NCI-H1105 treated with DMSO at 0.1 percent for 48 hours (cell line): ENCODE results near the gene MRM3.
"Not testable (repeated sequence)": the region's sequence is repeated elsewhere in the genome, so short reads cannot be mapped to it uniquely, and the experiment has no call there.

ENCODE experiments used
- DNase-seq: peaks from one replicate; lab custom pipeline; 2025; lab: John Stamatoyannopoulos, UW

MRM3 gene

GRCh38 chr17:781805-782731 lies at the start of gene MRM3, which contains the start of gene GLOD4:
Gene MRM3 (plus strand): TSS chr17:782353. CDS start chr17:782379, 26 bp downstream.
Gene GLOD4 (minus strand): TSS chr17:782280. CDS start chr17:782255, 25 bp downstream.
- peak; percentile 59 for DNase-seq

GRCh38 chr17:732902-733720 lies 49.0 kb upstream of the MRM3 start:
- DNase-seq = no peak

GRCh38 chr17:733743-734142 lies 48.4 kb upstream of the MRM3 start:
- no peak for DNase-seq

- no peak for DNase-seq
Measured at GRCh38 chr17:737561-738113, 44.5 kb upstream of the MRM3 start.

GRCh38 chr17:740240-741017 lies 41.7 kb upstream of the MRM3 start:
- no peak for DNase-seq

GRCh38 chr17:742147-742793 lies 39.9 kb upstream of the MRM3 start:
- DNase-seq = no peak

GRCh38 chr17:743139-743538 lies 39.0 kb upstream of the MRM3 start:
- DNase-seq = no peak

- DNase-seq = no peak
Measured at GRCh38 chr17:744937-745336, 37.2 kb upstream of the MRM3 start.

GRCh38 chr17:745406-745805 lies 36.7 kb upstream of the MRM3 start:
- DNase-seq = no peak

- no peak for DNase-seq
Measured at GRCh38 chr17:746181-746580, 36.0 kb upstream of the MRM3 start.

GRCh38 chr17:746783-747629 lies 35.1 kb upstream of the MRM3 start:
- no peak for DNase-seq

GRCh38 chr17:748604-749003 lies 33.5 kb upstream of the MRM3 start:
- not testable (repeated sequence) for DNase-seq

- not testable (repeated sequence) for DNase-seq
Measured at GRCh38 chr17:749359-749758, 32.8 kb upstream of the MRM3 start.

GRCh38 chr17:750431-751037 lies 31.6 kb upstream of the MRM3 start:
- DNase-seq = no peak

GRCh38 chr17:751269-752001 lies 30.7 kb upstream of the MRM3 start:
- DNase-seq = no peak

- DNase-seq = peak; percentile 69
Measured at GRCh38 chr17:752002-752619, 30.0 kb upstream of the MRM3 start, which contains the start of gene GEMIN4. Gene GEMIN4 (minus strand): TSS chr17:752264. CDS start chr17:752142, 122 bp downstream.

GRCh38 chr17:752620-753219 lies 29.4 kb upstream of the MRM3 start:
- DNase-seq = peak; percentile 16

- no peak for DNase-seq
Measured at GRCh38 chr17:753418-753817, 28.7 kb upstream of the MRM3 start.
